Hepatocyte (in vitro differentiated cells): Measurements from ENCODE around the gene SNAI3.

Experiments
- CTCF ChIP-seq: fragments of 200-600 bp; sonication (generic); IDR thresholded peaks from 2 replicates; pipeline ENCODE4 v1.5.1; 2016; ENCODE audit warnings: antibody characterized with exemption, mild to moderate bottlenecking; ENCODE audit not compliant: poor library complexity
- EZH2 ChIP-seq: fragments of 200-600 bp; sonication (generic); IDR thresholded peaks from 2 replicates; pipeline ENCODE4 v1.6.1; 2016; ENCODE audit warnings: antibody characterized with exemption, mild to moderate bottlenecking, borderline replicate concordance
- EZH2phosphoT487 ChIP-seq: fragments of 200-600 bp; sonication (generic); IDR thresholded peaks from one replicate; pipeline ENCODE4 v1.6.1; 2018; ENCODE audit warnings: antibody characterized with exemption, mild to moderate bottlenecking, low read depth, moderate library complexity; ENCODE audit not compliant: unreplicated experiment, severe bottlenecking

GRCh38 chr16:88665148-88665547, 21.2 kb downstream of the SNAI3 start:
- no peak for TF ChIP-seq CTCF
- no peak for TF ChIP-seq EZH2
- no peak for TF ChIP-seq EZH2phosphoT487
